HEK293 (cell line): ENCODE results near the gene BLM.

Experiments used
- ZBTB17 ChIP-seq: fragments of 450-650 bp; formaldehyde crosslinking; IDR thresholded peaks from 2 replicates; pipeline ENCODE4 v1.5.1; 2016; ENCODE audit warnings: missing biosample characterization, missing genetic modification characterization
- ZBTB26 ChIP-seq: fragments of 450-650 bp; formaldehyde crosslinking; optimal IDR thresholded peaks from 2 replicates; pipeline ENCODE3; 2016; ENCODE audit warnings: missing biosample characterization, mild to moderate bottlenecking, missing genetic modification characterization
- ZBTB8A ChIP-seq: fragments of 450-650 bp; formaldehyde crosslinking; IDR thresholded peaks from 2 replicates; pipeline ENCODE4 v1.5.1; 2016; ENCODE audit warnings: missing biosample characterization, missing genetic modification characterization
- ZNF10 ChIP-seq: fragments of 450-650 bp; formaldehyde crosslinking; IDR thresholded peaks from 2 replicates; pipeline ENCODE4 v1.5.1; 2017; ENCODE audit warnings: missing biosample characterization, missing genetic modification characterization
- ZNF146 ChIP-seq: fragments of 450-650 bp; formaldehyde crosslinking; IDR thresholded peaks from 2 replicates; pipeline ENCODE4 v1.5.1; 2016; ENCODE audit warnings: missing biosample characterization, missing genetic modification characterization
- ZNF362 ChIP-seq: fragments of 450-650 bp; formaldehyde crosslinking; IDR thresholded peaks from 2 replicates; pipeline ENCODE4 v1.5.1; 2016; ENCODE audit warnings: missing biosample characterization, missing genetic modification characterization
- ZNF501 ChIP-seq: fragments of 450-650 bp; formaldehyde crosslinking; IDR thresholded peaks from 2 replicates; pipeline ENCODE4 v1.5.1; 2016; ENCODE audit warnings: missing biosample characterization, missing genetic modification characterization
- ZNF701 ChIP-seq: fragments of 450-650 bp; formaldehyde crosslinking; IDR thresholded peaks from 2 replicates; pipeline ENCODE4 v1.5.1; 2016; ENCODE audit warnings: missing biosample characterization, missing genetic modification characterization
- ZNF707 ChIP-seq: fragments of 450-650 bp; formaldehyde crosslinking; IDR thresholded peaks from 2 replicates; pipeline ENCODE4 v1.5.1; 2016; ENCODE audit warnings: missing biosample characterization, missing genetic modification characterization
- ZNF792 ChIP-seq: fragments of 450-650 bp; formaldehyde crosslinking; IDR thresholded peaks from 2 replicates; pipeline ENCODE4 v1.5.1; 2016; ENCODE audit warnings: missing biosample characterization, missing genetic modification characterization
- TF ChIP-seq, protein P1 (sequence below): fragments of 450-650 bp; formaldehyde crosslinking; IDR thresholded peaks from 2 replicates; pipeline ENCODE4 v1.5.1; 2016; ENCODE audit warnings: missing biosample characterization, missing genetic modification characterization
- TF ChIP-seq, protein P2 (sequence below): fragments of 450-650 bp; formaldehyde crosslinking; IDR thresholded peaks from 2 replicates; pipeline ENCODE4 v1.5.1; 2016; ENCODE audit warnings: missing biosample characterization, missing genetic modification characterization

GRCh38 chr15:90829942-90830440, 112.8 kb downstream of the BLM start:
- TF ChIP-seq ZNF362 (tag by site-specific recombination) (no peak), ZNF792 (tag by site-specific recombination) (no peak), ZNF146 (tag by site-specific recombination) (no peak), ZNF701 (no peak), ZNF707 (tag by site-specific recombination) (no peak), ZNF10 (tag by site-specific recombination) (no peak), ZBTB8A (tag by site-specific recombination) (no peak), ZBTB26 (no peak), ZBTB17 (no peak), ZNF501 (tag by site-specific recombination) (no peak)
- TF ChIP-seq, protein P1, sequence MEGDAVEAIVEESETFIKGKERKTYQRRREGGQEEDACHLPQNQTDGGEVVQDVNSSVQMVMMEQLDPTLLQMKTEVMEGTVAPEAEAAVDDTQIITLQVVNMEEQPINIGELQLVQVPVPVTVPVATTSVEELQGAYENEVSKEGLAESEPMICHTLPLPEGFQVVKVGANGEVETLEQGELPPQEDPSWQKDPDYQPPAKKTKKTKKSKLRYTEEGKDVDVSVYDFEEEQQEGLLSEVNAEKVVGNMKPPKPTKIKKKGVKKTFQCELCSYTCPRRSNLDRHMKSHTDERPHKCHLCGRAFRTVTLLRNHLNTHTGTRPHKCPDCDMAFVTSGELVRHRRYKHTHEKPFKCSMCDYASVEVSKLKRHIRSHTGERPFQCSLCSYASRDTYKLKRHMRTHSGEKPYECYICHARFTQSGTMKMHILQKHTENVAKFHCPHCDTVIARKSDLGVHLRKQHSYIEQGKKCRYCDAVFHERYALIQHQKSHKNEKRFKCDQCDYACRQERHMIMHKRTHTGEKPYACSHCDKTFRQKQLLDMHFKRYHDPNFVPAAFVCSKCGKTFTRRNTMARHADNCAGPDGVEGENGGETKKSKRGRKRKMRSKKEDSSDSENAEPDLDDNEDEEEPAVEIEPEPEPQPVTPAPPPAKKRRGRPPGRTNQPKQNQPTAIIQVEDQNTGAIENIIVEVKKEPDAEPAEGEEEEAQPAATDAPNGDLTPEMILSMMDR (tag by site-specific recombination), result no peak
- TF ChIP-seq, protein P2, sequence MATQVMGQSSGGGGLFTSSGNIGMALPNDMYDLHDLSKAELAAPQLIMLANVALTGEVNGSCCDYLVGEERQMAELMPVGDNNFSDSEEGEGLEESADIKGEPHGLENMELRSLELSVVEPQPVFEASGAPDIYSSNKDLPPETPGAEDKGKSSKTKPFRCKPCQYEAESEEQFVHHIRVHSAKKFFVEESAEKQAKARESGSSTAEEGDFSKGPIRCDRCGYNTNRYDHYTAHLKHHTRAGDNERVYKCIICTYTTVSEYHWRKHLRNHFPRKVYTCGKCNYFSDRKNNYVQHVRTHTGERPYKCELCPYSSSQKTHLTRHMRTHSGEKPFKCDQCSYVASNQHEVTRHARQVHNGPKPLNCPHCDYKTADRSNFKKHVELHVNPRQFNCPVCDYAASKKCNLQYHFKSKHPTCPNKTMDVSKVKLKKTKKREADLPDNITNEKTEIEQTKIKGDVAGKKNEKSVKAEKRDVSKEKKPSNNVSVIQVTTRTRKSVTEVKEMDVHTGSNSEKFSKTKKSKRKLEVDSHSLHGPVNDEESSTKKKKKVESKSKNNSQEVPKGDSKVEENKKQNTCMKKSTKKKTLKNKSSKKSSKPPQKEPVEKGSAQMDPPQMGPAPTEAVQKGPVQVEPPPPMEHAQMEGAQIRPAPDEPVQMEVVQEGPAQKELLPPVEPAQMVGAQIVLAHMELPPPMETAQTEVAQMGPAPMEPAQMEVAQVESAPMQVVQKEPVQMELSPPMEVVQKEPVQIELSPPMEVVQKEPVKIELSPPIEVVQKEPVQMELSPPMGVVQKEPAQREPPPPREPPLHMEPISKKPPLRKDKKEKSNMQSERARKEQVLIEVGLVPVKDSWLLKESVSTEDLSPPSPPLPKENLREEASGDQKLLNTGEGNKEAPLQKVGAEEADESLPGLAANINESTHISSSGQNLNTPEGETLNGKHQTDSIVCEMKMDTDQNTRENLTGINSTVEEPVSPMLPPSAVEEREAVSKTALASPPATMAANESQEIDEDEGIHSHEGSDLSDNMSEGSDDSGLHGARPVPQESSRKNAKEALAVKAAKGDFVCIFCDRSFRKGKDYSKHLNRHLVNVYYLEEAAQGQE (tag by site-specific recombination), result no peak
